ENCODE results near the gene AGPAT3.

GRCh38 chr21:43975469-43976098 is 110.6 kb downstream of the AGPAT3 start:
- peak; percentile 81 to 91 (median 88) for TF ChIP-seq CTCF (IDR thresholded peaks at IDR 0.05)
- TF ChIP-seq POLR2A (IDR thresholded peaks at IDR 0.05) = no peak

Data from esophagus squamous epithelium (tissue), 4 donors.